CD4-positive, CD25-positive, alpha-beta regulatory T cell (primary cell): ENCODE data around the gene FBXO3. TPM values are rescaled to one million over a fixed set of nuclear protein-coding genes. Genes with fewer than 3 reads are reported as not detected.

Experiments
- ATAC-seq, 2 donors: fragments of 150-1000 bp; cut with Tn5 transposase; one replicate each; pipeline ENCODE4 v1.10.0; 2021; ENCODE audit warnings: low read depth in 2 of 2, moderate number of reproducible peaks in 2 of 2, moderate library complexity in 1 of 2
- DNase-seq, 3 donors: peaks; one replicate each; pipeline versions ENCODE4 v3.0.0 to v3.0.0-alpha.2; 2012 to 2022; ENCODE audit warnings: mixed read lengths in 1 of 3
- H3K27ac ChIP-seq: one replicate; pipeline ENCODE4 v1.7.0; 2013; ENCODE audit warnings: mild to moderate bottlenecking, low read length; ENCODE audit not compliant: insufficient read depth, poor library complexity, severe bottlenecking
- H3K27me3 ChIP-seq: one replicate; pipeline ENCODE4 v1.7.0; 2013; ENCODE audit warnings: low read length; ENCODE audit not compliant: control insufficient read depth, insufficient read depth
- H3K36me3 ChIP-seq: one replicate; pipeline ENCODE4 v1.7.0; 2013; ENCODE audit warnings: mild to moderate bottlenecking, low read length, moderate library complexity; ENCODE audit not compliant: control insufficient read depth, insufficient read depth
- H3K4me1 ChIP-seq: 2 replicates; pipeline ENCODE4 v1.7.0; 2013; ENCODE audit warnings: mild to moderate bottlenecking, low read length; ENCODE audit not compliant: insufficient read depth, control insufficient read depth, poor library complexity, severe bottlenecking
- H3K4me3 ChIP-seq: one replicate; pipeline ENCODE4 v1.7.0; 2013; ENCODE audit warnings: low read depth, mild to moderate bottlenecking, low read length, moderate library complexity
- H3K9me3 ChIP-seq, 2 experiments: 1 replicate in 1 of 2; 2 replicates in 1 of 2; pipeline ENCODE4 v1.7.0; 2013; ENCODE audit warnings: low read length in 2 of 2, mild to moderate bottlenecking in 1 of 2, moderate library complexity in 1 of 2; ENCODE audit not compliant: control insufficient read depth in 2 of 2
- H3K27ac Mint-ChIP-seq, 3 donors: one replicate each; pipeline ENCODE4 v1.8.0; 2020 to 2022; ENCODE audit warnings: mild to moderate bottlenecking in 3 of 3, mixed read lengths in 3 of 3, moderate library complexity in 2 of 3
- H3K27me3 Mint-ChIP-seq: one replicate; pipeline ENCODE4 v1.8.0; 2022; ENCODE audit warnings: mild to moderate bottlenecking, mixed read lengths
- H3K36me3 Mint-ChIP-seq: one replicate; pipeline ENCODE4 v1.8.0; 2020; ENCODE audit warnings: mixed read lengths
- H3K4me1 Mint-ChIP-seq, 4 donors: one replicate each; pipeline ENCODE4 v1.8.0; 2020 to 2022; ENCODE audit warnings: mixed read lengths in 4 of 4, mild to moderate bottlenecking in 1 of 4
- H3K4me3 Mint-ChIP-seq, 4 donors: one replicate each; pipeline ENCODE4 v1.8.0; 2020 to 2022; ENCODE audit warnings: mild to moderate bottlenecking in 4 of 4, mixed read lengths in 4 of 4, moderate library complexity in 3 of 4
- H3K9me3 Mint-ChIP-seq, 7 donors: one replicate each; pipeline ENCODE4 v1.8.0; 2020 to 2022; ENCODE audit warnings: mixed read lengths in 7 of 7, mild to moderate bottlenecking in 3 of 7, moderate library complexity in 2 of 7
- polyA plus RNA-seq, 4 donors: library from polyadenylated mRNA; unstranded; fragments of 300-500 nt; fragmentation: Illumina TruSeq; gene quantifications; one replicate each; pipeline ENCODE4 v1.2.3, GENCODE V29; 2021
- total RNA-seq: library from RNA; stranded (reverse); gene quantifications from one replicate; pipeline ENCODE4 v1.2.3, GENCODE V29; 2022

FBXO3 gene
- total and polyA plus RNA-seq, 5 donors from 2014 or later: 48.6 to 57.5 (median 56.0) TPM

DNA sequence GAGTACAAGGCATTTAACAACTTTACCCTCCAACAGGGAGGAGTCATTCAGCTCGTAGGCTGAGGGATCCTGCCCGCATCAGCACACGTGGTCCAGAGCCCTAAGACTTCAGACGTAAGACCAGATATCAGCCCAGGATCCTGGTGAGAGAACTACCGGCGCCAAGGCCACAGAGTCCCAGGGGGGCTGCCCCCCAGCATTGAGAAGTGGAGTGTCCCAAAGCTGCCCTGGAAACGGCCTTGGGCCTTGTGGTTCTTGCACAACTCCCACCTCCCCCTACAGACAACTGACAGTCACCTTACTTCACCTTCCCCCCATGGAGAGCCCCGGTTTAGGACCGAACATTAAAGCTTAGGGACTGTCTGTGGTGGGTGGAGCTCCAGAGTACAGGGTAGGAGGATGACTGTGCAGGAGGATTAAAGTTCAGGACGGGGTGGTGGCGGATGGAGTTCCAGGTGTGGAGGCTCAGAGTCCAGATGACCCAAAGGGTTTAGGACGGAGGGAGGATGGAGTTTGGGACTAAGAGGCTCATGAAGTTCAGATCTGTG is 74.7 kb downstream of the FBXO3 start:
- DNase-seq (no peak), ATAC-seq (no peak)
- H3K27ac ChIP-seq: no peak overlapping the region
- Mint-ChIP-seq H3K36me3 (no peaks in the 10 kb centered on the region), H3K27ac (peak overlapping the region in 2 of 3 donors; percentile 28 to 39), H3K4me3 (peak overlapping the region; percentile 68 to 81 (median 79)), H3K4me1 (peaks cover 5 to 24% (median 6%) of the 10 kb centered on the region in 4 donors), H3K27me3 (peaks cover 16% of the 10 kb centered on the region), H3K9me3 (no peaks in the 10 kb centered on the region)
- peaks cover 8% of the 10 kb centered on the region for H3K27me3 ChIP-seq
- H3K36me3 ChIP-seq: no peaks in the 10 kb centered on the region
- peaks cover 14% of the 10 kb centered on the region for H3K4me1 ChIP-seq
- H3K9me3 ChIP-seq: no peaks in the 10 kb centered on the region
- no peak overlapping the region for H3K4me3 ChIP-seq

DNA sequence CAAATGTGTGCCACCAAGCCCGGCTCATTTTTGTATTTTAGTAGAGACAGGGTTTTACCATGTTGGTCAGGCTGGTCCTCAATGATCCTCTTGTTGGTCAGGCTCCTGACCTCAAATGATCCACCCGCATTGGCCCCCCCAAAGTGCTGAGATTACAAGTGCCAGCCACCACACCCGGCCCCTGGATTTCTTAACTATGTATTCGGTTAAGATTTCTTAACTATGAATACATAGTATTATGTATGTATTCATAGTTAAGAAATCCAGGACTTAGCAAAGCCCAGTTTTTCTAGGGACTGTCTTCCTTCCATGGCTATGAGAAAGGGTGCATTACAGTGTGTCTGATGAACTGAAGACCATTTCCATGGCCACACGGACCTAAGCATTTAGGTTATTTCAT is 75.4 kb downstream of the FBXO3 start:
- Histone ChIP-seq H3K4me3 (no peak overlapping the region), H3K36me3 (no peaks in the 10 kb centered on the region), H3K27ac (no peak overlapping the region), H3K4me1 (peaks cover 14% of the 10 kb centered on the region), H3K9me3 (no peaks in the 10 kb centered on the region), H3K27me3 (peaks cover 10% of the 10 kb centered on the region)
- H3K4me3 Mint-ChIP-seq: peak overlapping the region in 2 of 4 donors; percentile 68 to 79
- peaks cover 16% of the 10 kb centered on the region for H3K27me3 Mint-ChIP-seq
- H3K36me3 Mint-ChIP-seq: no peaks in the 10 kb centered on the region
- DNase-seq (no peak), ATAC-seq (no peak)
- peaks cover 5 to 24% (median 6%) of the 10 kb centered on the region in 4 donors for H3K4me1 Mint-ChIP-seq
- no peaks in the 10 kb centered on the region for H3K9me3 Mint-ChIP-seq
- peak overlapping the region in 1 of 3 donors; percentile 28 for H3K27ac Mint-ChIP-seq

DNA sequence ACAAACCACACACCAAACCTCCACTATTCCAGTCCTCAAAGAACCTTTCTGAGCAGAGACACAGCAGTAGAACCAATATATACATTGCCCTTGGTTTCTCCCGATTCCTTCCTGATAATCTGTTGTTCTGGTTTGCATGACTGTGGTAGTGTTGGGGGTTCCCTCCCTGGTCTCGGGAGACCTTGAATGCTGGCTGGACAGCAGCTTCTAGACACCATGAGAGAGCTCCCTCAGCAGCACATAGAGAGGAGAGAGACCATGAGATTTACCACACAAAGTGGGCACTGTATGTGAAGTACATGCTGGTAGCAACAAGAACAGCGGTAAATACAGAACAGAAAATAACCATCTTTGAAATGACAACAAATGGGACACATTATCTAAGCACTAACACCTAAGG is 76.3 kb downstream of the FBXO3 start:
- H3K9me3 ChIP-seq: no peaks in the 10 kb centered on the region
- H3K27me3 Mint-ChIP-seq: peaks cover 20% of the 10 kb centered on the region
- H3K9me3 Mint-ChIP-seq: no peaks in the 10 kb centered on the region
- peaks cover 14% of the 10 kb centered on the region for H3K4me1 ChIP-seq
- H3K36me3 ChIP-seq: no peaks in the 10 kb centered on the region
- H3K27ac Mint-ChIP-seq: no peak overlapping the region
- ATAC-seq (no peak), DNase-seq (no peak)
- peaks cover 5 to 24% (median 6%) of the 10 kb centered on the region in 4 donors for H3K4me1 Mint-ChIP-seq
- no peak overlapping the region for H3K4me3 ChIP-seq
- no peaks in the 10 kb centered on the region for H3K36me3 Mint-ChIP-seq
- peak overlapping the region in 2 of 4 donors; percentile 50 to 55 for H3K4me3 Mint-ChIP-seq
- H3K27me3 ChIP-seq: peaks cover 10% of the 10 kb centered on the region
- H3K27ac ChIP-seq: no peak overlapping the region

DNA sequence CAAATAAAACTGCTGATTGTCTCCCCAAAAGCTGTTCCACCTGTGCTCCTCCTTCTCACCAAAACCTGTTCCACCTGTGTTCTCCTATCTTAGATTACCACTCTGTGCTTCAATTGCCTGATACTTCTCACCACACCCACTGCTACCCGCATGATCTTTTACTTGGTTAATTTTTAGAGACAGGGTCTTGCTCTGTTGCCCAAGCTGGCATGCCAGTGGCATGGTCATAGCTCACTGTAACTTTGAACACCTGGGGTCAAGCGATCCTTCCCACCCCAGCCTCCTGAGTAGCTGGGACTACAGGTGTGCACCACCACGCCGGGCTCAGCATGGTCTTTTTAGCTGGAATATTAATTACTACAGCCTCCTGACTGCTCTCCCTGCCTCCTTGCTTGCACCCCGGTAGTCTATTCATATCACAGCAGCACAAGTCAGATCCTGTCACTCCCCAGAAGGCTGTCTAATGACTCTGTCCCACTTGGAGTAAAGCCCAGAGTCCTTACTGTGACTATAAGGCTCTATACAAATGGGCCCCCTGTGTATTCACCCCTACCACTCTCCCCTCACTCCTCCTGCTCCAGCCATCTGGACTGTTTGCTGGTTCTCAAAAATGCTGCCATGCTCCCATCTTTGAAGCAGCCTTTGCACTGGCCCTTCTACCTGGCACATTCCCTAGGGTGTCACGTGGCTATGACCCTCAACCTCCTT is 77.2 kb downstream of the FBXO3 start:
- no peaks in the 10 kb centered on the region for H3K9me3 ChIP-seq
- Mint-ChIP-seq H3K4me3 (no peak overlapping the region), H3K36me3 (no peaks in the 10 kb centered on the region), H3K4me1 (peaks cover 0 to 24% (median 5%) of the 10 kb centered on the region in 4 donors), H3K9me3 (no peaks in the 10 kb centered on the region), H3K27ac (peak overlapping the region in 2 of 3 donors; percentile 1 to 16), H3K27me3 (peaks cover 25% of the 10 kb centered on the region)
- no peaks in the 10 kb centered on the region for H3K36me3 ChIP-seq
- ATAC-seq (no peak), DNase-seq (no peak)
- no peak overlapping the region for H3K4me3 ChIP-seq
- H3K4me1 ChIP-seq: peaks cover 14% of the 10 kb centered on the region
- H3K27me3 ChIP-seq: peaks cover 10% of the 10 kb centered on the region
- no peak overlapping the region for H3K27ac ChIP-seq

DNA sequence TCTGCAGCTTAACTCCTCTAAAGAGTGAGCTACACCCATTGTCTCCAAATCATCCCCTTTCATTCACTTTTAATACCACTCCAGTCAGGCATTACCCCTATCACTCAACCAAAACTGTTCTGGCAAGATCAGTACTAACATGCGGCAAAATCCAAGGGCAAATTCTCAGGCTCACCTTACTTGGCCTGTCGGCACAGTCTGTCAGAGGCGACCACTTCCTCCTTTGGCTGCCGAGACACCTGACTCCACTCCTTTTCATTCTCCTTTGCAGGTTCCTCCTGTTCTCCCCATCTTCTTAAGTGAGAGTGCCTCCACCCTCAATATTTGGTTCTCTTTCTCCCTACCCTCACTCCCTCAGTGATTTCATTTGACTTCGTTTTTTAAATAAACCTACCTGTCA is 77.9 kb downstream of the FBXO3 start:
- ATAC-seq: no peak
- H3K4me1 Mint-ChIP-seq: peaks cover 0 to 21% (median 5%) of the 10 kb centered on the region in 4 donors
- H3K4me3 Mint-ChIP-seq: no peak overlapping the region
- no peaks in the 10 kb centered on the region for H3K9me3 Mint-ChIP-seq
- Histone ChIP-seq H3K27ac (no peak overlapping the region), H3K4me1 (peaks cover 13% of the 10 kb centered on the region), H3K36me3 (no peaks in the 10 kb centered on the region), H3K4me3 (no peak overlapping the region), H3K27me3 (peaks cover 10% of the 10 kb centered on the region), H3K9me3 (no peaks in the 10 kb centered on the region)
- peak in 1 of 3 donors; percentile 27 for DNase-seq
- peaks cover 25% of the 10 kb centered on the region for H3K27me3 Mint-ChIP-seq
- H3K36me3 Mint-ChIP-seq: no peaks in the 10 kb centered on the region
- H3K27ac Mint-ChIP-seq: peak overlapping the region in 1 of 3 donors; percentile 1

DNA sequence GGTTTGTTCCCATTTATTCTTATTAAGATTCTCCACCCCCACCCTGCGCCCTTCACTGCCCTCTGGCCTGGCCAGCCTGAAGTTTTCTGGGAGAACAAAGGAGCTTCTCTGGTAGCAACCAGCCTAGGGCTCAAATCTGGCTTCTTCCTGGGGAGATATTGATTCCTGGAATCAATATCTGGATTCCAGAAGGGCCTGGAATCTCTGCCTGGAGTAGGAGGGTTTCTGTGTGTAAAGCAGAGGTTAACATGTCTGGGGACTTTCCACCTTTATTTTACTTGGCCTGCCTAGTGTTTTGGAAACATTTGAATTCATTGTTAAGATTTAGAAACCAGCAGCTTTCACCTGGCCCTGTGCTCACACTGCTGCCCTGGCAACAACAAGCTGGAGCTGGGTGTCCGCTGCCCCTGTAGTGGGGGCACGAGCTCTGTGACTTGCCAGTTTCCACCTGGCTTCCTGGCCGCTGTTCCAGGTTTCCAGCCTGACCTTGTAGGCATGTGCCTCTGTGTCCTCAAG is 79.2 kb downstream of the FBXO3 start:
- Mint-ChIP-seq H3K27me3 (peaks cover 25% of the 10 kb centered on the region), H3K4me1 (peaks cover 0 to 14% (median 1%) of the 10 kb centered on the region in 4 donors), H3K9me3 (no peaks in the 10 kb centered on the region), H3K27ac (no peak overlapping the region), H3K4me3 (peak overlapping the region in 1 of 4 donors; percentile 47), H3K36me3 (no peaks in the 10 kb centered on the region)
- no peaks in the 10 kb centered on the region for H3K36me3 ChIP-seq
- peaks cover 10% of the 10 kb centered on the region for H3K27me3 ChIP-seq
- peaks cover 5% of the 10 kb centered on the region for H3K4me1 ChIP-seq
- H3K9me3 ChIP-seq: no peaks in the 10 kb centered on the region
- ATAC-seq (no peak), DNase-seq (no peak)
- H3K27ac ChIP-seq: no peak overlapping the region
- no peak overlapping the region for H3K4me3 ChIP-seq

DNA sequence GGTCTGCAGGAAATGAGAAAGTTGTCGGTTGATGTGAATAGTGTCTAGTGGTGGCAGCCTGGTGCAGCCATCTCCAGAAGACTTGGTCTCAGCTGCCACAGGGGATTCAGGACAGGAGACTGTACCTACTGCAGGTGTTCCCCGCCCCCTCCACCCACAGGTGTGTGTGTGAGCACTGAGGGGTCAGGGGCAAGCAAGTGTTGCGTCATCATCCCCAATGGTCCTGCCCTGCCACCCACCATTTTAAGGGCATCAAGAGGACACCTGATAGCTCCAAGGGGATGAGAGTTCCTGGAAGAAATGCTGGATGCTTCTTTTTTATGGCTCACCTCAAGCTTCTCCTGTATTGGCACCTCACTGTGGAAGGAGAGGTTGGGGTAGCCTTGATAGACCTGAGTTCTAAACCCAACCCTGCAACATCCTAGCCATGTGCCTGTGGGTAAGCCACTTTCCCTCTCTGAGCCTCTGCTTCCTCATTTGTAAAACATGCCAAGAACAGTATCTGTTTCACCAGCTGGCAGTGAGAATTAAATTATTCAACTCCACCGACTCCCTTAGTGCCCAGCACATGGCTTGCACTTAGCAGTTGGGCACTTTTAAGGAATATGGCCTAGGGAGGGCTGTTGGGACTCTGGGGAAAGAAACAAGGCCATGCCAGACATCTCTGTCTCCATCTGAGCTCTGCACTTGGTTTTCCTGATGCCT is 79.8 kb downstream of the FBXO3 start:
- no peak for DNase-seq
- no peak overlapping the region for H3K27ac Mint-ChIP-seq
- ATAC-seq: no peak
- peaks cover 10% of the 10 kb centered on the region for H3K27me3 ChIP-seq
- no peaks in the 10 kb centered on the region for H3K36me3 Mint-ChIP-seq
- no peaks in the 10 kb centered on the region for H3K9me3 Mint-ChIP-seq
- no peak overlapping the region for H3K4me3 Mint-ChIP-seq
- H3K4me3 ChIP-seq: no peak overlapping the region
- H3K4me1 ChIP-seq: no peaks in the 10 kb centered on the region
- peaks cover 0 to 10% (median 1%) of the 10 kb centered on the region in 4 donors for H3K4me1 Mint-ChIP-seq
- no peak overlapping the region for H3K27ac ChIP-seq
- H3K27me3 Mint-ChIP-seq: peaks cover 25% of the 10 kb centered on the region
- H3K36me3 ChIP-seq: no peaks in the 10 kb centered on the region
- H3K9me3 ChIP-seq: no peaks in the 10 kb centered on the region
